GM19452 (cell line): ENCODE data around the gene PDX1.

Experiments
- ATAC-seq: cut with Tn5 transposase; IDR thresholded peaks from one replicate; pipeline ENCODE4 v1.9.1; 2021; ENCODE audit not compliant: unreplicated experiment

The PDX1 gene

DNA sequence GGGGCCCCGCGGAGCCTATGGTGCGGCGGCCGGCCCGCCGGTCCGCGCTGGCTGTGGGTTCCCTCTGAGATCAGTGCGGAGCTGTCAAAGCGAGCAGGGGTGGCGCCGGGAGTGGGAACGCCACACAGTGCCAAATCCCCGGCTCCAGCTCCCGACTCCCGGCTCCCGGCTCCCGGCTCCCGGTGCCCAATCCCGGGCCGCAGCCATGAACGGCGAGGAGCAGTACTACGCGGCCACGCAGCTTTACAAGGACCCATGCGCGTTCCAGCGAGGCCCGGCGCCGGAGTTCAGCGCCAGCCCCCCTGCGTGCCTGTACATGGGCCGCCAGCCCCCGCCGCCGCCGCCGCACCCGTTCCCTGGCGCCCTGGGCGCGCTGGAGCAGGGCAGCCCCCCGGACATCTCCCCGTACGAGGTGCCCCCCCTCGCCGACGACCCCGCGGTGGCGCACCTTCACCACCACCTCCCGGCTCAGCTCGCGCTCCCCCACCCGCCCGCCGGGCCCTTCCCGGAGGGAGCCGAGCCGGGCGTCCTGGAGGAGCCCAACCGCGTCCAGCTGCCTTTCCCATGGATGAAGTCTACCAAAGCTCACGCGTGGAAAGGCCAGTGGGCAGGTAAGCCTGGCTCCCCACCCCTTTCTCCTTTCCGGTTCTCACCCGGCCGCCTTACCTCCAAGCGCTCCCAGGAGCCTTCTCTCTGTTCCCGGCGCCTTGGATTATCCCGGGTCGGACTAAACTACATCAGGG, at the start of gene PDX1:
Gene PDX1 (plus strand): TSS at position 67 of the 743 bp plus-strand sequence. CDS start 139 bp downstream, at position 206.
- no peak for ATAC-seq

DNA sequence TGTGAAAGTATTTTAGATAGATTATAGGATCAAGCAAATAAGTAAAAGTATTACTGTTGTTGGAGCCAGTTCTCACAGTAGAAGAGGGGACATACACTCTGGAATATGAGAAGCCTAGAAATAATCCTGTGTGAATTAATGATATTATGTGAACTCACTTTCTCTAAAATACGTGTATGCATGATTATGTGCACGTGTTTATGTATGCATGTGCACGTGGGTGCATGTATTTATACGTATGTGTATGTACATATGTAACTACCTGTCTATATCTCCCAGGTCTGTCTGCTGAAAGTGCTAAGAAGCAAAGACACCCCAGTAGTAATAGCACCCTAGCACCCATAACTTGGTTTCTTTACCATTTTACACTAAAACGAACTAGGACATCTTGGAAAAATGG, 41.5 kb upstream of the PDX1 start:
- ATAC-seq: no peak

GRCh38 chr13:27889471-27889870, 30.3 kb upstream of the PDX1 start:
- no peak for ATAC-seq

DNA sequence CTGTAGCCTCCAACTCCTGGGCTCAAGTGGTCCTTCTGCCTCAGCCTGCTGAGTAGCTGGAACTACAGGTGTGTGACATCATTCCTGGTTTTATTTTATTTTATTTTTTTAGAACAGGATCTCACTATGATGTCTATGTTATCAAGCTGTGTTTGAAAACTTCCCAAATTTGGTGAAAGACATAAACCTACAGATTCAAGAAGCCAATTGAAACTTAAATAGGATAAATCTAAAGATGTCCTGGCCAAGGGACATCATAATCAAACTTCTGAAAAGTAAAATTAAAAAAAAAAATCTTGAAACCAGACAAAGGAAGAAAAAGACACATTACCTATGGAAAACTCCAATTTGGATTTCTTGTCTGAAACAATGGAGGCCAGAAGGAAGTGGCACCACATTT, 23.1 kb upstream of the PDX1 start:
- ATAC-seq: no peak

- no peak for ATAC-seq
Measured at GRCh38 chr13:27904719-27905118, 15.1 kb upstream of the PDX1 start.

DNA sequence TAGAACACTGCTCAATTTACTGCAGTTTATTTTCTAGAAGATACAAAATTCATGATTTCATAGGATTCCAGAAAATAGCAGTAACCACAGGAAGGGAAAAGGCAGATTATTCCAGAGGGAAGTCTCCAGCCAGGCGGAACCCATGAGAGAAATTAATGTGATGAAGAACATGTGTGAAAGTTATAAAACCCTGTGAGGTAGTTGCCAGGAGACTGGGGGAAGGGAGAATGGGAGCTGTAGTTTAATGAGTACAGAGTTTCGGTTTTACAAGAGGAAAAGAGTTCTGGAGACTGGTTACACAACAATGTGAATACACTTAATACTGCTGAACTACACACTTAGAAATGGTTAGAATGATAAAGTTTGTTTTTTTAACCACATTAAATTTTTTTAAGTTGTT, 14.2 kb upstream of the PDX1 start:
- ATAC-seq: no peak

GRCh38 chr13:27907121-27907787, 12.5 kb upstream of the PDX1 start:
- ATAC-seq: no peak

DNA sequence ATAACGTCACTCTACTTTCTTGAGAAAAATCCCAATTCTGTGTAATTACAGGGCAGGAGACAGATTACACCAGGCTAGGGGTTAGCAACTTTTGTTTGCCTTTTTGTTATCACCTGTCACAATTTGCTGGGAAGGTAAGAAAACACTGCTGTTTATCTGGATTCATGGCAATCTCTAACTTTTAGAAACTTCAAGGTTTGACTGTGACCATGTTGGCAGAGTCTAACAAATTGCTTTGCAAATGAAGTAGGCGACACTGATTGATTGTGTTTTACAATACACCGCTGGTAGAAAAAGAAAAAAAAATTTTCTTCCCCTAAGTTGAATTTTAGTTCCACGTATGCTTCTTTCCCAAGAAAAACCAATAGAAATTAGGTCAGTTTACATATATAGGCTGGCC, 10.4 kb upstream of the PDX1 start:
- no peak for ATAC-seq

DNA sequence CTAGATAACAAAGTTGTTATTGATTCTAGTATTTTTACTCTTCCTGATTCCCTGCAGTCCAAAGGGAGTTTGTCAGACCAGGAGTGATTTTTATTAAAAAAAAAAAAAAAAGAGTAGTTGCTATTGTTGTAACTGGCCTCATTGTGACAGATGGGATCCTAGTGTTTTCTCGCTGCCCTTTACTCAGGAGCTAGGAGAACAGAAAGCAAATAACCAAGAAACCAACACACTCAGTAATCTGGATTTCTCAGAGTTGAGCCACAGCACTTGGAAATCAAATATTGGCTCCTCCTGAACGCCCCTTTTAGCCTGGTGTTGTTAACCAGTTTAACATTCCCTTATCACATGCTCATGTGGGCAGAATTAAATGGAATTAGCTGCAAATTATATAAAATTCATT, 8.3 kb upstream of the PDX1 start:
- ATAC-seq: no peak

- ATAC-seq: no peak
Measured at GRCh38 chr13:27913160-27913559, 6.6 kb upstream of the PDX1 start.

DNA sequence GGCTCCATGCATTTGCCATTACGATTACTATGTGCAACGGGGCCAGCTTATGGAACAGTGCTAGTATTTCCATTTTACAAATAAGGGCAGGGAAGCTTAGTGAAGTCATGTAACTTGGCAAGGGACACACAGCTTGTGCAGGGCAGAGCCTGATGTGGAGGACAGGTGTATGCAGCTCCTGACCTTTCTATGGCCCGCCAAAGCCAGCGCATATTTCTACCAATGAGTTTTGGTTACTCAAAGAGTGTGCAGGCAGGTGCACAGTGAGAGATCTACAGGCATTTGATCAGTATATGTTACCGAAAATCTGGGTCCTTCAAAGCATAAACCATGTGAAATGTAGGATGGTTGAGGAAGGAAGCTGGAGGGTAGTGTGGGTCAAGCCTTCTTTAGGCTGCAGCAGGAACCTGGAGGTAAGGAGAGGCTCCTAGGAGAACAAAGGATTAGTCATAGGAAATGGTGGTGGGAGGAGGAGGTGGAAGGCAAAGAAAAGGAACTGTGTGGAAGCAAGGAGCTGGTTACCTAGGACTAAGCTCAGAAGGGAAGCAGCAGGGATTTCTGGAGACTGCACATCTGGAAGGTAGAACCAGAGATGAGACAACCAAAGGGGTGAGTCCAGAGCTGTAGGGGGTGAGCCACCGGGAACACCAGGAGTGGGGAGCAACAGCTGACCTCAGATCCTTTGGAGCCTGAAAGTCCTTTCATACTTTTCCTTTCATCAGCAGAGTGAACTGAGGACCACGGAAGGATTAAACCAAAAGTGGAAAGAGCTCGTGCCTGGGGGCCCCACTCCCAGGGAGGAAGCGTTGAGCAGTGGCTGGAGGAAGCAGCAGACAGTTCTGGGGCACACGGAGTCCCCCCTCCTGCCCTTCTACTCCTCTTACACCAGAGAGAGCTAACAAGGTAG, 4.2 kb upstream of the PDX1 start:
- no peak for ATAC-seq

GRCh38 chr13:27917121-27917947, 2.5 kb upstream of the PDX1 start:
- no peak for ATAC-seq

- no peak for ATAC-seq
Measured at GRCh38 chr13:27918041-27918917, 1.5 kb upstream of the PDX1 start.

- ATAC-seq: no peak
Measured at GRCh38 chr13:27918918-27919658, 712 bp upstream of the PDX1 start.

GRCh38 chr13:27919659-27919933, 204 bp upstream of the PDX1 start:
- no peak for ATAC-seq

DNA sequence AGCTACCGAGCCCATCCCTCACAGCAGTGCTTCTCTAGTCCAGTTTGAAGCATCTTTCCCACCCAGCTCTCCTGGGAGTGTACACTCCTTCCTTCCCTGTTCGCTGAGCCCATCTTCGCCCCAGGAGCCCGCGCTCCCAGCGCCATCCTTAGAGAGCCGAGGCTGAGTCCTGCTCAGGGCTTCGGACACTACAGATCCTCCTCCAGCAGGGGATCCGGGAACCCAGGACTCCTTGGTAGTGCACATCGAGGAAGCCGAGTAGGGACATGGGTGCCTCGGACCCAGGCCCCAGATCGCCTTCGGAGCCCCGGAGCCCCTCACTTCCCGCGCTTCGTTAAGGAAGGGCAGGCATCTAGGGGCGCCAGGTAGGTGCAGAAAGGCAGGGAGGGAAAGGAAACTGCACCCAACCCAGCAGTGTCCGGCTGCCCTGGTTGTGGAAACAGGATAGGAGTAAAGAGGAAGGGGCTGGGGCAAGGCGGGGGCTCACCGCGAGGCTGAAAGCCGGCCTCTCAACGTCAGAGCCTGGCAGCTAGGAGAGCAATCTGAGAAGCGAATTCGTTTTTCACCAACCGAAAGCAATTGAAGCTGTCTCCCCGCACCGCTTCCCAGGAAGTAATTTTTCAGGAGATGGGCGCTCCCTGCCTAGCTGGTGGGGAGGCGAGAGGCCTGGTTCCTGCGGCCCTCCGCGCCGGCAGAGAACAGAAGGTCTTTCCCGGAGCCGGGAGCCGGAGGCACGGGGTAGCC, 1.0 kb downstream of the PDX1 start:
- no peak for ATAC-seq

GRCh38 chr13:27921421-27921960, 1.7 kb downstream of the PDX1 start:
- no peak for ATAC-seq
